ENCODE data around the gene THSD7B.

THSD7B gene

GRCh38 chr2:137161250-137161649, 395.9 kb downstream of the THSD7B start:
- DNase-seq = no peak

- DNase-seq = no peak
These were observed 400.6 kb downstream of the THSD7B start for GRCh38 chr2:137165968-137166367.

GRCh38 chr2:137167651-137168050, 402.3 kb downstream of the THSD7B start:
- no peak for DNase-seq

DNA sequence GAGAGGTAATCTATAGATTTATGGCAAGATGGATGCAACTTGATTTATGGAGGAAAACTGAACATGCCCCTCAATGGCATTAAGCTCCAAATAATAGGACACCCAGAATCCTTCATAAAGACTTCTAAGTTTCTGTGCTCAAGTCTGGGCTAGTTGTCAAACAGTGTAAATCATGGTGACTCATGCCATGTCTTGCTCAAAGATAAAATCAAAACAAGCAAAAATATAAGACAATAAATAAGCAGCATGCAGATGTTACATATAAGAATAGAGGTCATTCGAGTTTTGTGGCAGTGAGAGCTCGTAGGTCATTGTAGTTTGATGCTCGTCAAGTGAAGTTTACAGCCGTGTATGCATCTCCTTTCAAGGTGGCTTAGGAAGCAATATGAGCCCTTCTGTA, 403.2 kb downstream of the THSD7B start:
- DNase-seq = no peak

- DNase-seq = no peak
These were observed 406.8 kb downstream of the THSD7B start for GRCh38 chr2:137172162-137172561.

- DNase-seq = no peak
These were observed 408.1 kb downstream of the THSD7B start for GRCh38 chr2:137173463-137173862.

GRCh38 chr2:137175246-137175645, 409.9 kb downstream of the THSD7B start:
- DNase-seq = no peak

DNA sequence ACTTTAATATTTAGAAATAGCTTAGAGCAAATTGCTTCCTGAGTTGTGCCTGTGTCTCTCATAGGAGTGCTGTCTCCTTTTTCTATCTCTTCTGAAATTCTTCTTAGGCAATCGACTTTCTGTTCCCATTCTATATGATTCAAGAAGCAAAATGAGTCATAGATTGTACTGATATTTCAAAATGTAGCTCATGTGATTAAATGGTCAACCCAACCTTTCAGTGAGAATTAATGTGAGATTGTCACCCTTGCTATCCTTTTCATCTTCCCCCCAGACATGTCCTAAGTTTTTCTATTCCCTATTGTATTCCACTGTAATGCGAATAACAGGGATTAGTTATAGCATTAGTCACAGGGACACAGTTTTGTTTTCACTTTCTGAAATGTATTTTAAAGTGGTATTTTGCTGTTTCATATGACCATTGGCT, 413.6 kb downstream of the THSD7B start:
- DNase-seq = no peak

- no peak for DNase-seq
These were observed 414.2 kb downstream of the THSD7B start for GRCh38 chr2:137179542-137179941.

GRCh38 chr2:137180012-137180411, 414.7 kb downstream of the THSD7B start:
- no peak for DNase-seq

DNA sequence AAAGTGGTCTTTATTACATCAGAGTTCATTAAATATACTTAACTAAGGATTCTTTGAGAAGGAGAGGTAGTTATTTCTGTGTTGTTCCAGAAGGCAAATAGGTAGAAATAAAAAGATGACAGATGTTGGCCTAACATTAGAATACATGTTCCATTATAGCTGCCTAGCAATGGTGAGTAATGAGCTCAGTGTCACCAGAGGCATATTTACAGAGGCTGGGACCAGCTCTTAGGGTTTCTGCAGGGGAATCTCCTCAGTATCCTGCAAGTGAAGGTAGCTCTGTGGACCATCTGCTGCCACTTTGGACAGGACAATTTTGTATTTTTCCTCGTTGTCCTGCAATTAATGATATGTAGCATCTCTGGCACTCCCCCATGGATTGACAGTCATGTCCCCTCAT, 416.0 kb downstream of the THSD7B start:
- no peak for DNase-seq

DNA sequence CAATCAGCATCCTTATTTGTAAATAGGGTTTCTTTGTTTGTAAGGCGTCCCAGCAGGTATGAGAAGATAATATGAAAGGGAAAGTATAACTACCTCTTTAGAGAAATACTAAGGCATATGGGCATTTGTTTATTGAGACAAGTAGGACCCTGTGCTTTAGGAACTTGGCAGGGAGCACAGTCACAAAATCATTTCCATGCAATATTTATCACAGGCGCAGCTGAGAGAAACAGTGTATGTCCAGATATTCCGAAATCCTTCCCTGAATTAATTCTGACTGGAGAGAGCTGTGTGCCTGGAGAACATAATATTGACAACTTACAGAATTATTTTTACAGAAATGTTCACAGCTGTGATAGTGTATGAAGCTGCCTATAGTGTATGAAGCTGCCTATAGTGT, 416.7 kb downstream of the THSD7B start:
- DNase-seq = no peak

GRCh38 chr2:137183206-137183898, 418.0 kb downstream of the THSD7B start:
- DNase-seq = no peak

DNA sequence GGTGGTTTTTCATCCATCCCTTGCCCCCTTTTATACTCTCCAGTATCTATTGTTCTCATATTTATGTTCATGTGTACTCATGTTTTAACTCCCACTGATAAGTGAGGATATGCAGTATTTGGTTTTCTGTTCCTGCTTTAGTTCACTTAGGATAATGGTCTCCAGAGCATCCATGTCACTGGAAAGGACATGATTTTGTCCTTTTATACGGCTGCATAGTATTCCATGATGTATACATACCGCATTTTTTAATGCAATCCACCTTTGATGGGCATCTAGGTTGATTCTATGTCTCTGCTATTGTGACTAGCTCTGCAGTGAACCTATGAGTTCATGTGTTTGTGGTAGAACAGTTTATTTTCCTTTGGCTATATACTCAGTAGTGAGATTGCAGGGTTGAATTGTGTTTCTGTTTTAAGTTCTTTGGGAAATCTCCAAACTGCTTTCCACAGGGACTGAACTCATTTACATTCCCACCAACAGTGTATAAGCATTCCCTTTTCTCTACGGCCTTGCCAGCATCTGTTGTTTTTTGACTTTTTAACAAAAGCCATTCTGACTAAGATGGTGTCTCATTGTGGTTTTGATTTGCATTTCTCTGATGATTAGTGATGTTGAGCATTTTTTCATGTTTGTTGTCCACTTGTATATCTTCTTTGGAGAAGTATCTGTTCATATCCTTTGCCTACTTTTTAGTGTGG, 420.2 kb downstream of the THSD7B start:
- no peak for DNase-seq

DNA sequence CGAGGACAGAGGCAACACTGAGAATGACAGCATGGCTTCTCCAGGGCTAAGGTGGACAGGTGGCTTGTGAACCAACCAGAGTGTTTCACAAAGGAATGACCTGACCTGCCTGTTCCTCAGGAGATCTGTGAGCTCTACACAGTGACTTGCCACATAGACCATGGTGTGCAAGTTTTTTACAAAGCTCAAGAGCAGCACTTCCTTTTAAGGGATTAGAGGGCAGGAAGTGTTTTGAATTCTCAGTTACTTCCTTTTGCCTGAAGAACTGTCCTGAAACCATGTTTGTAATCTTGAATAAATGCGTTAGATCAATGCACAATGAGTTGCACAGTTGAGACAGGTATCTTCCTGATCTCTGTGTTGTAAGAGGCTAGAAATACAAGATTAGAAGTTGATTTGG, 421.9 kb downstream of the THSD7B start:
- DNase-seq = no peak

DNA sequence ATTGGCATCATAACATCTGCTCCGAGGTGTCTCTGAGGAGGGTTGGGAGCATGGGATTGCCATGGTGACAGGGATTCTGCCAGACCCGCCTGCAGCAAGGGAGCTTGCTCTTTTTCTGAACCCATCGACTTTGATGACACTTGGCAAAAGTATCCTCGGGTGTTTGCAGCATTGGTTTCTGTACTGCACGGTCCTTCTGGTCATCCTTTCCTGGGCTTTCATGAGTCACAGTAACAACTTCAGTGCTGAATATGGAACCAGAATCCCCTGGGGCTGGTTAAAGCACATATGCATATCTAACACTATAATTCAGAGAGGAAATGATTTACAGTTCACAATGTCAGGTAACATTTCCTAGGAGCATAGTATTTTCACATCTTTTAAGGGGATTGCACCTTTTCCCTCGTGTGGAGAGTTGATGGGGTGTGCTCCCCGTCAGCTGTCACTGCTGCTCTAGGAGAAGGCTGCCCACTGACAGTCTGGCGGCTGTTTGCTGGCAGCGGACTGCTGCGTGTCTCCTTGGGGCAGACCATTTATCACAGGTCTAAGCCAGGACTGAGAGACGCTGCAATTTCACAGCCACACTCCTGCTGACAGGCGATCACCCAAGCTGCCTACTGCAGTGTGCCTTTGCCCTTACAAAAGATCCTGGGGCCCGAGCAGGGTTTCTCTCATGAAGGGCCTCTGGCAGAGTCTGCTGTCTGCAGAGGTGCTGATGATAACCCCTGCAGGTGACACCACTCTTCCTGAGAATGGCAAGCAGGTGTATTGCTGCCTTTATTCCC, 425.3 kb downstream of the THSD7B start:
- DNase-seq = no peak

GRCh38 chr2:137192366-137193310, 427.3 kb downstream of the THSD7B start:
- no peak for DNase-seq

DNA sequence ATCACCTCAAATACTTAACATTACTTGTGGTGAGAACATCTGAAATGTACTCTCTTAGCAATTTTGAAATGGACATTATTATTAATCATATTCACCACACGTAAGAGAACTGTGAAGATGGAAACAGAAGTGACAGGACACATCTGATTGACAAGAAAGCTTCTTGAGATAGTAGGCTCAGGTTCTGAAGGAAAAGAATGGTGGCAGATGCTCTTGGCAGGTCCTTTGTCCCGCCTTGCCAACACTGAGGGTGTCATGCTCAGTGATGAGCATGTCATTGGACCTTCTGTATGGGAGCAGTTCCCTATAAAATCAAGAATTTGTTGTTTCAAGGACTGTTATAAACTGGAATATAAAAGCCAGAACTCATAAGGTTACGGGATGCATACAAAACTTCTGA, 428.1 kb downstream of the THSD7B start:
- DNase-seq = no peak

GRCh38 chr2:137194111-137194510, 428.8 kb downstream of the THSD7B start:
- no peak for DNase-seq

- no peak for DNase-seq
These were observed 434.4 kb downstream of the THSD7B start for GRCh38 chr2:137199751-137200150.

- DNase-seq = no peak
These were observed 437.0 kb downstream of the THSD7B start for GRCh38 chr2:137202318-137202717.

GRCh38 chr2:137205324-137205723, 440.0 kb downstream of the THSD7B start:
- DNase-seq = no peak

DNA sequence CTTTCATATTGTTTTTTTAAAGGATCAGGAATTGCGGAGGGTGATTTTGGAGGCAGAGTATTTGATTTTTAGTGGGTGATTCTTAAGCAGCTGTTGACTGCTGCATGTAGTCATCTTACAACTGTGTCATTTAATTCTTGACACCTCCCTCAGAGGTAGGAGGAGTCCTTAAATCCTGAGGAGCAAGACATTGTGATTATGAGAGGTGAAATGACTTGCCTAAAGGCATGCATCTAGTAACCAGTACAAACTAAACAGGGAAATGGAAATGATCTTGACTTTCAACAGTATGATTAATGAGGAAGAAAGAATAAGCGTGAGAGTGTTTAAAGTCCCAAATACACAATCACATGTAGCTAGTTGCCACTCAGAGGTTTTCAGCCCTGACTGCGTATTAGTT, 440.7 kb downstream of the THSD7B start:
- no peak for DNase-seq
